T1000 (cell line): ENCODE measurements around the gene CACUL1.
"Not testable (repeated sequence)": the region's sequence is repeated elsewhere in the genome, so short reads cannot be mapped to it uniquely, and the experiment has no call there.

Source experiments
- DNase-seq: peaks from one replicate; lab custom pipeline; 2025; ENCODE audit warnings: mixed read lengths; lab: John Stamatoyannopoulos, UW

Gene CACUL1

GRCh38 chr10:118754556-118755423, at the start of gene CACUL1:
Gene CACUL1 (minus strand): TSS chr10:118754970. CDS start chr10:118754762, 208 bp downstream.
- DNase-seq, result peak; percentile 100

DNA sequence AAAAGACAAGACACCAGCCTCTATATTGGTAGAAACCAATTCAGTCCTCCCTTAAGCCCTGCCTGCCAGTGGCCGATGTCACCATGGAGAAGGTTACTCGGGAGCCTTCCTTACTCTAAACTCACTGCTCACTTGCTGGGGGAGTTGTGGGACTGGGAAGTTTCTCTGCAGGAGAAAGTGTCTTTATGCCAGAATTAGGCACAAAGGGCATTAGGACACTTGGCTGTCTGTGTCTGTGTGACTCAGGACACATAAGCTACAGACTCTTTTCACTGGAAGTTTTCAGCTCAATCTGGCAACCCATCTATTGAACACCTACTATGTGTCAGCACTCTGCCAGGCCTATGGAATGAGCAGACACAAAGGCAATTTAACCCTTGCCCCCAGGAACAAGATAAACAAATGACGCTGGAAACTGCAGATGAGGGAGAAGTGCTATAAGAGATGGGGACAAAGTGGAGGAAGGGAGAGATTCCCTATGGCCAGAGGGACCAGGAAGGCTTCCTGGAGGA, 49.5 kb upstream of the CACUL1 start:
- DNase-seq, result no peak

- no peak for DNase-seq
These were observed 47.5 kb upstream of the CACUL1 start for GRCh38 chr10:118802126-118802793.

- no peak for DNase-seq
These were observed 46.1 kb upstream of the CACUL1 start for GRCh38 chr10:118800920-118801319.

GRCh38 chr10:118799777-118800176, 45.0 kb upstream of the CACUL1 start:
- DNase-seq, result no peak

DNA sequence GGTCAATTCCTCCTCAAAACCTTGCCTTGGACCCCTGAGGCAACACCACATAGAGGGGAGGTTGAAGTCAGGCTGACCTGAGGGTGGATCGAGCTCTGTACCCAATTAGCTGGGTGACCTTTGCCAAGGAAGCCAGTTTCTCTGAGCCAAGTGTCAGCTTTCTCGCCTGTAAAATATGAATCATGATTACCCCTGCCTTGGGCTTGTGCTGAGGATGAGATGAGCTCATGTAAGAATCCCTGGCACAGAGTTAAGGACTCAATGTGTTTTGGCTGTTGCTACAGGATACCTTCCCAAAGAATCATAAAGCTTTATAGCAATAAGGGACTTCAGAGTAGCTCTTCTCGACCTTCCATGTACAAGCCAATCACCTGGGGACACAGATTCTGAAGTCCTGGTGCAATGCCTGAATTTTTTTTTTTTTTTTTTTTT, 43.5 kb upstream of the CACUL1 start:
- DNase-seq, result peak; percentile 26

GRCh38 chr10:118794971-118795370, 40.2 kb upstream of the CACUL1 start:
- DNase-seq, result not testable (repeated sequence)

DNA sequence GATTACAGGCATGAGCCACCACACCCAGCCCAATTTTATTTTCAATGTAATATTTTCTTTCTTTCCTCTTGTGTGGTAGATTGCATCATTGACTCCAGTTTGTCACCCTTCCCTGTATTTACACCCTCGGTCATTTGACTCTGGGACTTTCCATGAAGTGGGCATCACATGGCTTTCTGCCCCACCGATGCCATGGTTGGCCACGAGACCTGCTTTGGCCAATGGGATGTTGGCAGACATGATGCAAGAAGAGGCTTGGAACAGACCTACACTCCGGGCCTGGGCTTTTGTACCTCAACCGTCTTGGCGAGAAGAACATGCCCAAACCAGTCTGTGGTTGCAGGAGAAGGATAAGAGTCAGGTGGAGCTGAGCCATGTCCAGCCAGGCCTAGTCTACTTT, 38.8 kb upstream of the CACUL1 start:
- no peak for DNase-seq

- no peak for DNase-seq
These were observed 37.8 kb upstream of the CACUL1 start for GRCh38 chr10:118792526-118792925.

- no peak for DNase-seq
These were observed 35.3 kb upstream of the CACUL1 start for GRCh38 chr10:118790058-118790457.

DNA sequence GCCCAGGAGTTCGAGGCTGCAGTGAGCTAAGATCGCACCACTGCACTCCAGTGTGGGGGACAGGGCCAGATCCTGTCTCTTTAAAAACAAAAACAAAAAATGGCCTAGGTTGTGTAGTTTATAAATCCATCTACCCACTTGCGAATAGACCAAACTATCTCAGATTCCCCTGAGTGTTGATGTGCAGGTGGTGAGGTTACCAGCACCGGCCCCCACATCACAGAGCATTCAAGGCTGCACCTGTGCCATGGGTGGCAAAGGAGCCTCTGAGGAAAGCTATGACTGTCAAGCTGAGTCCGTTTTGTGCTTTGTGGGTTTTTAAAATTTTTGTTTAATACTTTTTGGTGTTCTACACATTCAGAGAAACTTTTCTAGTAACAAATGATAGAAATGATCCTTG, 30.8 kb upstream of the CACUL1 start:
- no peak for DNase-seq

DNA sequence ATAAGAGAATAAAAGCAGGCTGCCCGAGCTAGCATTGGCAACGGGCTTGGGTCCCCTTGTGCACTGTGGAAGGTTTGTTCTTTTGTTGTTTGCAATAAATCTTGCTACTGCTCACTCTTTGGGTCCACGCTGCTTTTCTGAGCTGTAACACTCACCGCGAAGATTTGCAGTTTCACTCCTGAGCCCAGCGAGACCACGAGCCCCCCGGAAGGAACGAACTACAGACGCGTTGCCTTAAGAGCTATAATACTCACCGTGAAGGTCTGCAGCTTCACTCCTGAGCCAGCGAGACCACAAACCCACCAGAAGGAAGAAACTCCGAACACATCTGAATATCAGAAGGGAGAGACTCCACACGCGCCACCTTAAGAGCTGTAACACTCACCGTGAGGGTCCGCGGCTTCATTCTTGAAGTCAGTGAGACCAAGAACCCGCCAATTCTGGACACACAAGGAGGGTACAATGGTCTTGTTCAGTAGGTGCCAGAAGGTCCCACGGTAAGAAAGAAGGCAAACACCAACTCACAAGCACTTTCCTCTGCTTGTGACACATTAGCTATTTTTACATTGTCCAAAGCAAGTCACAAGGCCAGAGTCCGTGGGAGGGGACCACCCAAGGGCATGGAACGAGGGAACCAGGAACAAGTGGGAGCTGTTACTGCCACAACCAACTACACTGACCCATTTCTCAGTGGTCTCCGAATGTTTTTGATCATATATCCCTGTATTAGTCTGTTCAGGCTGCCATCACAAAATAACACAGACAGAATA, 29.2 kb upstream of the CACUL1 start:
- DNase-seq, result no peak

DNA sequence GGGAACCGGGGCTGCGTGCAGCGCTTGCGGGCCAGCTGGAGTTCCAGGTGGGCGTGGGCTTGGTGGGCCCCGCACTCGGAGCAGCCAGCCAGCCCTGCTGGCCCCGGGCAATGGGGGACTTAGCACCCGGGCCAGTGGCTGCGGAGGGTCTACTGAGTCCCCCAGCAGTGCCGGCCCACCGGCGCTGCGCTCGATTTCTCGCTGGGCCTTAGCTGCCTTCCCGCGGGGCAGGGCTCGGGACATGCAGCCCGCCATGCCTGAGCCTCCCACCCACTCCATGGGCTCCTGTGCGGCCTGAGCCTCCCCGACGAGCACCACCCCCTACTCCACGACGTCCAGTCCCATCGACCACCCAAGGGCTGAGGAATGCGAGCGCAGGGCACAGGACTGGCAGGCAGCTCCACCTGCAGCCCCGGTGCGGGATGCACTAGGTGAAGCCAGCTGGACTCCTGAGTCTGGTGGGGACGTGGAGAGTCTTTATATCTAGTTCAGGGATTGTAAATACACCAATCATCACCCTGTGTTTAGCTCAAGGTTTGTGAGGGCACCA, 28.2 kb upstream of the CACUL1 start:
- DNase-seq, result not testable (repeated sequence)

DNA sequence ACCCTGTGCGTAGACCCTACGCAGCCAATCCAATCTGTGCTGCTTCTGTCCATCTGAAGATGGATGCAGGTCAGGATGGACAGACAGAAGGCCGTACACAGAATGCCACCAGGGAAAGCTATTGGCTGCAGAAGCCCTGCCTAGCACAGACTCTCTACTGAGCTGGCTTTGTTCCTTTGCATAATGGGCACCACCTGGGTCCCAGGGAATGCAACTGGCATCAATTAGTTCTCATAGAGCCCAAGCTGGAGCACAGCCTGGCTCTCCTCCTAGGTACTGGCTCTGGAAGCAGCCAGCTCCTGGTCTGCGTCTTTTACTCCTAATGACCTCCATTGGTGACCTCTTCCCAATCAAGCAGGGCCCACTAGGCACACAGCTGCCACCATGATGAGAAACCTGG, 26.8 kb upstream of the CACUL1 start:
- no peak for DNase-seq

DNA sequence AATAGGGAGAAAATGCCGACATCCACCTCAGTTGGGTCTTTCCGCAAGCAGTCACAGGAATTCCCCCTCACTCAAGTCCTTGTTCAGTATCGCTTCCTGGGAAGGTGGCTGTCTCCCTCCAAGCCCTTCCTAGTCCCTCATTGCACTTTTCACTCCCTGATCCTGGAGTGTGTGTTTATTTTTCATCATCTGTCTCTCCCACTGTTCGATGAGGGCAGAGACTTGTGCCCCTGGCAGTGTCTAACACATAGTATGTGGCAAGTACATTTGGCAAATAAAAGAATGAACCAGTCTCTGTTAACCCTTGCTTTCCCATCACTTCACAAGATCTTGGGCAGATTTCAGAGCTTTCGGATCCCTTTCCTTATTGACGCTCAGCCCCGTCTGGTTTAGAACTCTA, 24.0 kb upstream of the CACUL1 start:
- DNase-seq, result no peak

DNA sequence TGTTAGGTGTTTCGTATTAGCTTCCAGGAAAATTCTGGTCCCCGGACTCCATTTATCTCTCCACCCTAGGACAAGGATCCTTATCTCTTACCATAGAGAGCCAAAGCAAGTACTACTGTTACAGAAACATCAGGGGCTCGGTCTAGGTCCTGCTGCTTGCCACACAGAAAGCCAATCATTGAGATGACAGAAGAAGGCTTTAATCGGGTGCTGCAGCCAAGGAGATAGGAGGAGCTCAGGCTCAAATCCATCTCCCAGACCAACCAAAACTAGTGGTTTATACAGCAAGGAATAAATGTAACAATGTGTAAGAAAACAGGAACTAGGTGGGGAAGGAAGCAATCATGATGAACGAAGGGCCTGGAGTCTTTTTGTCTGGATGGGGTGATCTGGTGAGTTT, 22.2 kb upstream of the CACUL1 start:
- DNase-seq, result no peak

DNA sequence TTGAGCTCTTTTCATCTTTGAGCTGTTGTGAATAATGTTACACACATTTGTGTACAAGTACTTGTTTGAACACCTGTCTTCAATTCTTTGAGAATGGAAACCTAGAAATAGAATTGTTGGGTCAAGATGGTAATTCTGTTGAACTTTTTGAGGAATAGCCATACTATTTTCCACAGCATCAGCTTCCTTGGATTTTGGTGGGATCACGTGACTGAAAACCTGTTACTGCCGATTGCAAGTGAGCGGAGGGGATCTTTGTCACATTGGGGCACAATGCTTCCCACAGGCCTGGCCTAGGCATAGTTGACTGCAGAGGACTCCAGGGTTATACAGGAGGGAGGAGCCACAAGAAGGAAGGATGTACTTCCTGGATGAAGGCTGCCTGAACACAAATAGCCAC, 21.3 kb upstream of the CACUL1 start:
- no peak for DNase-seq

GRCh38 chr10:118775478-118775877, 20.7 kb upstream of the CACUL1 start:
- DNase-seq, result no peak

GRCh38 chr10:118773041-118773440, 18.3 kb upstream of the CACUL1 start:
- DNase-seq, result no peak

- no peak for DNase-seq
These were observed 17.2 kb upstream of the CACUL1 start for GRCh38 chr10:118771976-118772375.

GRCh38 chr10:118769898-118770600, 15.3 kb upstream of the CACUL1 start:
- no peak for DNase-seq
